NCI-H2107 treated with DMSO at 0.1 percent for 48 hours (cell line): ENCODE measurements around the gene MED20.

ENCODE experiments used
- DNase-seq: peaks from one replicate; lab custom pipeline; 2025; ENCODE audit not compliant: unreplicated experiment; lab: John Stamatoyannopoulos, UW

Gene MED20

DNA sequence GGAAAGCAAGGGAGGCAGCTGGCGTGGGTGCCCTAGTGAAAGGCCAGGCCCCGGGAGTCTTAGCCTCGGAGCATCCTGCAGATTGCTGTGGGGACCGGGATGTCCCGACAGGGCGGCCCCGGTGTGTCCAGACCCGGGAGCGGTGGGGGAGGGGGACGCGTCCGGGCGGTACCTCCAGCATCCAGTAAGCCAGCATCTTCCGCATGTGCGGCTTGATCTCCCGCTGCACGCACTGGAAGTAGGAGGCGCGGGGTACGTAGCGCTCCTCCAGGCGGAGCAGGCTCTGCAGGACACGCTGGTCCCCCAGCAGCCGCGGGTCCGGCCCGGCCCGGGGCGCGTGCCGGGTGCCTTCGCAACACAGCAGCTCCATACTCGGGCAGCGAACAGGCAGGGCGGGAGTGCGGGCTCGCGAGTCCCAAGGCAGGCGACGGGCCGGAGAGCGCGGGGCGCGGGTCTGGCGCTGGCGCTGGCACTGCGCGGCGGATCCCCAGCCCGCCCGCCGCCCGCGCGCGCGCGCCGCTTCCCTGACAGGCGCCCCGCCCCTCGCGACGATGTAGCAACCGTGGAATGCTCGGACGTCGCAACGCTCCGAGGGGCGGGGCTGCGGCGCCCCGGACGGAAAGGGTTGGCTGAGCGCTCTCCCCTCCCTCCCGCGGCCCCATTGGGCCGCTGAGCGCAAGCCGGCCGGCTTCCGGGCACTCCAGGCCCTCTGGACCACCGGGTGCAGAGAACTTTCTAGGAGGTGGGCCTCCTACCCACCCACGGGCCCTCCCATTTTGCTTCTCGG, 20.5 kb upstream of the MED20 start, which contains the start of gene CCND3:
CCND3 (minus strand) TSS at position 529 of the 787 bp plus-strand sequence; CDS start at position 370, 159 bp downstream.
- DNase-seq: peak; percentile 29

DNA sequence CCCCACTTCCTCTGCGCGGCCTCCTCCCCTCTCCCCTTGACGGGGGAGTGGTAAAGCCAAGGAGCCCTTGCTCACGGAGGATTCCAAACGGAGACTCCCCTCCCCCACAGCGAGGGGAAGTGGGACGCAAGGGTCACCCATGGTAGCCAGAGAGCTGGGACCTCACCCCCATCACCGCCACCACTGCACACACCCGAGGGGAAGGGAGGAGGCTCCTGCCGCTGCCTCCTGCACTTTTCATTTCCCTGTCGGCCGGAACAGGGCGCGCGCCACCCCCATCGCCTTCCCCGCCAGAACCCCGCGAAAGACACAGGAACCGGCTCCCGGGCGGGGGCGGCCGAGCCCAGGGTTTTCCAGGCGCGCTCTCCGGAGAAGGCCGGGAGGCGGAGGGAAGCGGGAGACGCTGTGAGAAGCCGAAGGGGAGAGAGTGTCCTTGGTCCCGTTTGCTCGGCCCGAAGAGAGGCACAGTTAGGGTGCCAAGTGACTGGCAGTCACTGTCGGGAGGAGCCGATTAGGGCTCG, 19.9 kb upstream of the MED20 start:
- peak; percentile 0 for DNase-seq

- DNase-seq: no peak
These were observed 19.2 kb upstream of the MED20 start for GRCh38 chr6:41939848-41940758.

DNA sequence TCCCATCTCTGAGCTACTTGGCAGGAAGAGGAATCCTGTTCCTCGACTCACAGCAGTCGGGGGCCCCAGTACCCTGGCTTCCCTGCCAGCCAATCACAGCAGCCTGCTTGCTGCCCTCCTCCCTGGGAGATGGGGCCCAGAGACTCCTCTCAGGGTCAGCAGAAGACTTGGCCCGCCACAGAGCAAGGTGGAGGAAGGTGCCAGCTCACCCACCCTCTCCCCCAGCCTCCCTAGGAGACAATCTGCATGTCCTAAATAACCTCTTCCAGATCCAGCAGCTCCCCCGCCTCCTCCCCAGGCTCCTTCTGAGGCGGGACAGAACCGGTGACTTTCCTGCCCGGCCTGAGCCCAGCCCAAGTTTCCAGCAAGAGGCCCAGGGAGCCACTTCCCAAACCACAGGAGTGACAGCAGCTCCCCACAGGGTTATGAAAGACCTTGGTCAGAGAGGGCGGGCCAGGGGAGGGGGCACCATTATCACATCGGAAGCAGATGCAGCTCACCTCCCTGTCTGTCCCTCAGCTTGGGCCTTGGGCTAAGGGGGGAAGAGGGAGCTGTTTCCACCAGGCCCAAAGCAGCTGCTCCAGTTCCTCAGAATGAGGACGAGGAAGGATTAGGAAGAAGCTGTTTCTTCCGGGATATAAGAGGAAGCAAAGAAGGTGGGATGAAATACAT, 18.4 kb upstream of the MED20 start:
- DNase-seq: no peak

- no peak for DNase-seq
These were observed 17.7 kb upstream of the MED20 start for GRCh38 chr6:41938590-41939175.

- no peak for DNase-seq
These were observed 17.1 kb upstream of the MED20 start for GRCh38 chr6:41937861-41938574.

- DNase-seq: no peak
These were observed 16.5 kb upstream of the MED20 start for GRCh38 chr6:41937472-41937860.

GRCh38 chr6:41936073-41936837, 15.3 kb upstream of the MED20 start:
- peak; percentile 10 for DNase-seq

DNA sequence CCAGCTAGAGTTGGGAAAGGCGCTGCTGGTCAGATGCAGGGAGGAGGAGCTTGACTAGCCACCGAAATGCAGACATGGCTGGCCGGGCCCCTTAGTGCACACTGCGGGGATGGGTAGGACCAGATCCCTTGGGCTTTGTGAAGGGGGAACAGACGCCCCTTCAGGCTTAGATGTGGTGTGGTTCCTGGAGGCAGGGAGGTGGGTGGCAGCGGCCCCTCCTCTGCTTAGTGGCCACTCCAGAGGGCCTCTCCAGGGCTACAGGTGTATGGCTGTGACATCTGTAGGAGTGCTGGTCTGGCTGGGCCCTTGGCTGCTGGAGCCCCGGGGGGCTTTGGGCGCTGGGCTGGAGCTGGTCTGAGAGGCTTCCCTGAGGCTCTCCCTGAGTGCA, 14.7 kb upstream of the MED20 start:
- DNase-seq: no peak

DNA sequence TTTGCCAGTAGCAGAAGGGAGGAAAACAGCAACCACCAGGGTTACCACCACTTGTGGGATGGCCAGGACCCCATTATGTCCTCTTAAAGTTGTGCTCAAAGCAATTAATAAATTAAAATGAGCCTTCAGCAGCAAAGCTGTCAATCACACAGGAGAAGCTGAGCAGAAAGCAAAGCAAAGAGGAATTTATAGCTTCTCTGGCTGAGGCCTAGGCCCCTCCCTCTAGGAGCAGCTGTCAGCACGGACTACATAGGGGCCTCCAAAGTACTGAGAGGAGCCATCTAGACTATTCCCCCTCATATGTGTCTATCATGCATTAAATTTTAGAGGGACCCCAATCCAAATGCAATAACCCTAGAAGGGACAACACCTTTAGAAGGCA, 14.2 kb upstream of the MED20 start:
- DNase-seq: no peak

DNA sequence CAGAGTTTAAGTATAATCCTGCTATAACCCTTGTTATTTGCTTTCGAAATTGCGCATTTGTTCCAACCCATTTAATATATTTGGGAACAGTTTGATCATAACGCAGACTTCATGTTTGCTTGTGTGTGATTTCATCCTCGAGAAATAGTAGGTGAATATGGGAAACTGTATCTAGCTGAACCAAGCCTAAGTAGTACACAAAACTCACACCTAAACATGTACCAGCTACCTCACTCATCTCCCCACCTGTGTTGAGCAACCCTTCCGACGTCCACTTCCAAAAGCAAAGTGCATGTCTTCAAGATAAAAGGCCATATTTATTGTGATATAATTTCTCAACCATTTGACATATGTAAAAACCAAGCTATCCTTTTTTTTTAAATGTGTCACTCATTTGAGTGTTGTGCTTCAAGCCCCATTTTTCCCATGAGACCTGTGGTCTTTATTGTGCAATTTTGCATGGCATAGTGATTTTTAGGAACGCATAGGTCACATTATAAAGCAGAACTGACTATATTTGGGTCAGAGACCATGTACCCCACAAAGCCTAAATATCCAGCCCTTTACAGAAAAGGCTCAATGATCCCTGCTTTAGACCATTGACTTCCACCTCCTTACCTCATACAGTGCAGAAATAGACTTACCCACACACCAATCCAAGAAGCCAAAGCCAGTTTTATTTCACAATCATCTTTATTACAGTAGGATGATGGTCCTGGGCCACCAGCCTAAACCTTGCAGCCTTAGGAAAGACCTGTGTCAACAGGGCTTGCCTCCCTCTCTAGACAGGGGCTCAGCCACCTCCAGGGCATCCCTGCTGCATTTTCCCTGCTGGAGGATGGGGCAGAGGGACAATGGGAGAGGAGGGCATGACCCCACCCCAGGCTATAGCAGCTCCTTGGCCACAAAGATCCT, 13.6 kb upstream of the MED20 start:
- DNase-seq: no peak

DNA sequence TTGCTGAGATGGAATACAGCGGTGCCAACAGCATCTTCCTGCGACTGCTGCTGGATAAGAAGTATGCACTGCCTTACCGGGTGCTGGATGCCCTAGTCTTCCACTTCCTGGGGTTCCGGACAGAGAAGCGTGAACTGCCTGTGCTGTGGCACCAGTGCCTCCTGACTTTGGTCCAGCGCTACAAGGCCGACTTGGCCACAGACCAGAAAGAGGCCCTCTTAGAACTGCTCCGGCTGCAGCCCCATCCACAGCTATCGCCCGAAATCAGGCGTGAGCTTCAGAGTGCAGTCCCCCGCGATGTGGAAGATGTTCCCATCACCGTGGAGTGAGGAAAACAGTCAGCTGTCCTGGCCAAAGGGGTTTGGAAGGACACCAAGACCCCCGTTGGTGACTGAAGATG, 11.4 kb upstream of the MED20 start:
- DNase-seq: no peak

GRCh38 chr6:41931792-41932191, 10.9 kb upstream of the MED20 start:
- DNase-seq: no peak

DNA sequence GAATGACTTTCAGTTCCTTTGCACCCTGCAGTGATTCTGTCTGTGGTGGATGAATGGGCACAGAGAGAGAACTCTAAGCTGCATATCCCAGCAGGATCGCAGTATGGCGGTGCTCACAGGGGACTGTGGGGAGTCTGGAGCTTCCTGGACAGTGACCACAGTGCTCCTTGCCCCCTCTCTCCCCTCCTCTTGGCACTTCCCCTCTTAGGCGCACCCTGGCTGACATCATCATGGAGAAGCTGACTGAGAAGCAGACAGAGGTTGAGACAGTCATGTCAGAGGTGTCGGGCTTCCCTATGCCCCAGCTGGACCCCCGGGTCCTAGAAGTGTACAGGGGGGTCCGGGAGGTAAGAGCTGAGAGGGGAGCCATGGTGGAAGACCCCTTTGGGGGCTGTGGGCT, 9.0 kb upstream of the MED20 start:
- no peak for DNase-seq

GRCh38 chr6:41927253-41927652, 6.3 kb upstream of the MED20 start:
- no peak for DNase-seq

- no peak for DNase-seq
These were observed 1.2 kb upstream of the MED20 start for GRCh38 chr6:41922154-41922553.

DNA sequence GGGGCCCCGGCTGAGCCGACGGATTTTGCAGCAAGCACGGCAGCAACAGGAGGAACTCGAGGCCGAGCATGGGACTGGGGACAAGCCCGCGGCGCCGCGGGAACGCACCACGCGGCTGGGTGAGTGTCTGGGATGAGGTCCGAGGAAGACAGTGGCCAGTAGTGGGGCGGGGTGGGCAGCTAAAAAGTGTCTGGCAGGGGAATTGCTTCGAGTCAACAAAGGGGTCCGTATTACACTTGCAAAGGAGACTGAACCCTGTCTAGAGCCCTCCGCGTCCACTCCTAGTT, 716 bp upstream of the MED20 start:
- DNase-seq: no peak

DNA sequence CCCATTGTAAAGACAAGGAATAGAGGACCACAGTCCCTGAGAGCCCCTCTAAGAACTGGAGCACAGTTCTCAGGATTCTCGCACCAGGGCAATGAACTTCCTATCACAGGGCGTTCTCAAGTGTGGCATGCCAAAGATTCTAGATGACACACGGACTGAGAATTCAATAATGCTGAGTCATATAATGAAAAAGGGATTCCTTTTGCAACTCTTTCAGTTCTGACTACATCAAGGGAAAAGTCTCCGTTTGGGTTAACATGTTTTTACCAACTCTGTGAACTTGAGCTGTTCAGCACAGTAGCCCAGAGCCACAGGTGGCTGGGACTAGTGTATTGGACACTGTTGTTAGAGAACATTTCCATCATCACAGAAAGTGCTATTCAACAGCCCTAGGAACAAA, 3.4 kb downstream of the MED20 start:
- DNase-seq: no peak
